Panc1 (cell line): ENCODE data around the gene ECEL1. TPM values are rescaled to one million over a fixed set of nuclear protein-coding genes. Genes with fewer than 3 reads are reported as not detected.

ENCODE experiments used
- ATAC-seq: fragments of 200-7000 bp; cut with Tn5 transposase; 2 replicates; pipeline ENCODE4 v1.9.1; 2020; ENCODE audit warnings: mild to moderate bottlenecking, moderate library complexity
- BruUV-seq: library from RNA; stranded (reverse); fragments of 400-500 nt; replicated peaks from 2 replicates; lab custom pipeline; 2021; lab: Mats Ljungman, UMichigan
- CTCF ChIA-PET: fragments of 300-600 bp; sonication (Branson Sonifier 250); formaldehyde crosslinking; loops from one replicate; lab custom pipeline; 2022; ENCODE audit warnings: antibody characterized with exemption; lab: Charles Lee
- POLR2A ChIA-PET: fragments of 300-600 bp; sonication (Branson Sonifier 250); formaldehyde crosslinking; loops from one replicate; lab custom pipeline; 2022; ENCODE audit warnings: antibody characterized with exemption; lab: Charles Lee
- DNase-seq: peaks from one replicate; pipeline ENCODE4 v3.0.0-alpha.2; 2010; ENCODE audit warnings: low read depth, low spot score
- H3K27ac ChIP-seq: 2 replicates; pipeline ENCODE4 v1.5.1; 2011; ENCODE audit warnings: mild to moderate bottlenecking, low read length, inconsistent platforms
- H3K27me3 ChIP-seq: fragments of 200-500 bp; sonication (Bioruptor generic); 2 replicates; pipeline ENCODE4 v1.6.0; 2014; ENCODE audit warnings: low read length, inconsistent platforms; ENCODE audit not compliant: control insufficient read depth, insufficient read depth
- H3K36me3 ChIP-seq: fragments of 200-500 bp; sonication (Bioruptor generic); 2 replicates; pipeline ENCODE4 v1.5.1; 2014; ENCODE audit warnings: inconsistent platforms, mild to moderate bottlenecking, low read length, moderate library complexity; ENCODE audit not compliant: control insufficient read depth, insufficient read depth
- H3K4me1 ChIP-seq: 2 replicates; pipeline ENCODE4 v1.5.1; 2011; ENCODE audit warnings: inconsistent platforms, mild to moderate bottlenecking, low read length, moderate library complexity; ENCODE audit not compliant: control insufficient read depth, insufficient read depth
- H3K4me3 ChIP-seq, 2 experiments: 2 replicates each; pipeline ENCODE4 v1.5.1; 2011 to 2012; ENCODE audit warnings: low read depth in 2 of 2, low read length in 2 of 2, mild to moderate bottlenecking in 2 of 2, inconsistent platforms in 1 of 2, moderate library complexity in 1 of 2
- H3K9me3 ChIP-seq: fragments of 200-500 bp; sonication (Bioruptor generic); 2 replicates; pipeline ENCODE4 v1.5.1; 2014; ENCODE audit warnings: low read depth, mild to moderate bottlenecking, inconsistent platforms, low read length, moderate library complexity; ENCODE audit not compliant: control insufficient read depth, insufficient read depth
- CTCF ChIP-seq: fragments of 450-650 bp; IDR thresholded peaks from 2 replicates; pipeline ENCODE4 v1.5.1; 2017; ENCODE audit warnings: mild to moderate bottlenecking
- POLR2AphosphoS5 ChIP-seq: IDR thresholded peaks from 2 replicates; pipeline ENCODE4 v1.6.1; 2012; ENCODE audit warnings: mild to moderate bottlenecking, low read depth, low read length, moderate library complexity
- REST ChIP-seq, 2 experiments: IDR thresholded peaks; 2 replicates each; pipeline ENCODE4 v1.6.1; 2011 to 2012; ENCODE audit warnings: low read depth in 2 of 2, control low read depth in 1 of 2, low read length in 1 of 2, mild to moderate bottlenecking in 1 of 2, moderate library complexity in 1 of 2; ENCODE audit not compliant: insufficient read depth in 1 of 2
- SIN3A ChIP-seq: IDR thresholded peaks from 2 replicates; pipeline ENCODE4 v1.6.1; 2012; ENCODE audit warnings: low read depth, mild to moderate bottlenecking, low read length, moderate library complexity, borderline replicate concordance; ENCODE audit not compliant: insufficient read depth
- TCF7L2 ChIP-seq: IDR thresholded peaks from 2 replicates; pipeline ENCODE4 v1.6.1; 2011; ENCODE audit warnings: mild to moderate bottlenecking, low read depth, low read length, inconsistent platforms
- in situ Hi-C: cut with HindIII; loops from 2 replicates; pipeline ENCODE4 v1.10.0; 2016; ENCODE audit warnings: low sequenced_read_pairs, low pct_unique_long_range_greater_than_20kb
- intact Hi-C: fragments of 100-400 bp; cut with micrococcal nuclease; formaldehyde crosslinking; loops from one replicate; pipeline ENCODE4 v1.10.0; 2022; ENCODE audit not compliant: unreplicated experiment
- total RNA-seq: library from RNA; stranded (reverse); gene quantifications from one replicate; pipeline ENCODE4 v1.2.1, GENCODE V29; 2021; ENCODE audit not compliant: unreplicated experiment

The ECEL1 gene
- total RNA-seq, 1 experiment from 2014 or later, result 2.9 TPM

GRCh38 chr2:232528746-232529460 is 41.3 kb upstream of the ECEL1 start:
- H3K36me3 ChIP-seq, result no peaks in the 10 kb centered on the region
- in situ Hi-C loops (no loop called here), intact Hi-C loops (loop anchor here (10.0 kb wide), 2 partner anchors 184 to 624 kb away; no protein-coding TSS in a partner anchor)
- H3K9me3 ChIP-seq, result no peaks in the 10 kb centered on the region
- no peaks in the 10 kb centered on the region for H3K4me1 ChIP-seq
- no TSS peak for BruUV-seq
- H3K27me3 ChIP-seq, result no peaks in the 10 kb centered on the region
- ChIA-PET CTCF (no interaction called here), POLR2A (no interaction called here)
- ATAC-seq (no peak), DNase-seq (no peak)
- H3K27ac ChIP-seq, result no peak overlapping the region
- no peak overlapping the region for H3K4me3 ChIP-seq
- TF ChIP-seq REST (IDR thresholded peaks at IDR 0.05; ENCODE audit: insufficient read depth in 1 of 2, low read depth in 2 of 2, low read length in 1 of 2), result no peak
- TF ChIP-seq SIN3A, result no peak
- no peak for TF ChIP-seq TCF7L2
- no peak for TF ChIP-seq POLR2AphosphoS5
- TF ChIP-seq CTCF, result no peak

- no peak for ATAC-seq
- BruUV-seq, result no TSS peak
- CTCF ChIA-PET, result no interaction called here
Measured at GRCh38 chr2:232527905-232528470, 40.4 kb upstream of the ECEL1 start.

More at GRCh38 chr2:232527905-232528470, 40.4 kb upstream of the ECEL1 start:
- Histone ChIP-seq H3K27ac (no peak overlapping the region), H3K4me1 (peaks cover 2% of the 10 kb centered on the region; the same call in 1 of the 2 replicates), H3K4me3 (no peak overlapping the region), H3K27me3 (no peaks in the 10 kb centered on the region), H3K36me3 (no peaks in the 10 kb centered on the region), H3K9me3 (no peaks in the 10 kb centered on the region)
- POLR2A ChIA-PET, result no interaction called here
- in situ Hi-C loops (no loop called here), intact Hi-C loops (loop anchor here (10.0 kb wide), 2 partner anchors 183 to 623 kb away; no protein-coding TSS in a partner anchor)
- no peak for TF ChIP-seq REST (IDR thresholded peaks at IDR 0.05; ENCODE audit: insufficient read depth in 1 of 2, low read depth in 2 of 2, low read length in 1 of 2)
- no peak for TF ChIP-seq SIN3A
- TF ChIP-seq POLR2AphosphoS5, result no peak
- TF ChIP-seq CTCF, result no peak
- no peak for TF ChIP-seq TCF7L2
- no peak for DNase-seq
